SU-DHL-6 (cell line): ENCODE results near the gene PTPRC.

Experiments used
- H2AFZ ChIP-seq: fragments of 200-600 bp; sonication (generic); 2 replicates; pipeline ENCODE4 v1.6.1; 2014; ENCODE audit warnings: low read depth, mild to moderate bottlenecking, moderate library complexity, mixed read lengths, antibody characterized with exemption, low read length; ENCODE audit not compliant: severe bottlenecking
- H3F3A ChIP-seq: fragments of 200-600 bp; shearing (Covaris generic); 2 replicates; pipeline ENCODE4 v1.6.0; 2016; ENCODE audit warnings: antibody characterized with exemption, mild to moderate bottlenecking; ENCODE audit not compliant: insufficient read depth
- H3K27ac ChIP-seq: fragments of 200-600 bp; sonication (generic); 2 replicates; pipeline ENCODE4 v1.5.1; 2016; ENCODE audit warnings: low read depth, mild to moderate bottlenecking, low read length, moderate library complexity, mixed read lengths
- H3K27me3 ChIP-seq: fragments of 200-600 bp; sonication (generic), shearing (Covaris generic); 2 replicates; pipeline ENCODE4 v1.6.0; 2014; ENCODE audit warnings: mild to moderate bottlenecking, low read length
- H3K36me3 ChIP-seq: fragments of 200-600 bp; sonication (generic); 2 replicates; pipeline ENCODE4 v1.6.1; 2014; ENCODE audit warnings: mild to moderate bottlenecking, low read length, mixed read lengths
- H3K4me2 ChIP-seq: fragments of 300-600, 200-600 bp; shearing (Covaris generic), sonication (generic); 2 replicates; pipeline ENCODE4 v1.6.0; 2014; ENCODE audit warnings: low read length, low read depth, mild to moderate bottlenecking; ENCODE audit not compliant: poor library complexity, severe bottlenecking
- H3K4me3 ChIP-seq: fragments of 200-600 bp; sonication (generic); 2 replicates; pipeline ENCODE4 v1.5.1; 2014; ENCODE audit warnings: antibody characterized with exemption, low read length, mild to moderate bottlenecking, mixed read lengths; ENCODE audit not compliant: insufficient read depth, poor library complexity, severe bottlenecking
- H3K79me2 ChIP-seq: fragments of 200-600 bp; sonication (generic); 2 replicates; pipeline ENCODE4 v1.6.1; 2014; ENCODE audit warnings: mild to moderate bottlenecking, low read length, moderate library complexity; ENCODE audit not compliant: insufficient read depth
- H3K9ac ChIP-seq: fragments of 200-600 bp; sonication (generic); 2 replicates; pipeline ENCODE4 v1.7.0; 2014; ENCODE audit warnings: mild to moderate bottlenecking, low read length
- H3K9me2 ChIP-seq: fragments of 200-600 bp; sonication (generic); replicated peaks from 2 replicates; pipeline ENCODE4 v1.6.1; 2014; ENCODE audit warnings: low read length; ENCODE audit not compliant: insufficient read depth
- H3K9me3 ChIP-seq: fragments of 200-600 bp; sonication (generic); 2 replicates; pipeline ENCODE4 v1.6.1; 2014; ENCODE audit warnings: low read length, mixed read lengths; ENCODE audit not compliant: insufficient read depth
- H4K20me1 ChIP-seq: fragments of 200-600 bp; sonication (generic); 2 replicates; pipeline ENCODE4 v1.6.1; 2014; ENCODE audit warnings: low read depth, mild to moderate bottlenecking, antibody characterized with exemption, low read length, moderate library complexity, mixed read lengths
- CTCF ChIP-seq: fragments of 200-600 bp; sonication (generic); IDR thresholded peaks from one replicate; pipeline ENCODE4 v1.5.1; 2017; ENCODE audit warnings: antibody characterized with exemption, mild to moderate bottlenecking, low read length, moderate library complexity; ENCODE audit not compliant: insufficient read depth, poor library complexity, severe bottlenecking
- EZH2phosphoT487 ChIP-seq: fragments of 200-600 bp; sonication (generic), shearing (Covaris generic); conservative IDR thresholded peaks from 2 replicates; pipeline ENCODE4 v1.6.1; 2018; ENCODE audit warnings: mild to moderate bottlenecking, antibody characterized with exemption, low read length, moderate library complexity, mixed read lengths

PTPRC gene

GRCh38 chr1:198729195-198729863 lies 90.5 kb downstream of the PTPRC start:
- TF ChIP-seq EZH2phosphoT487 = no peak
- no peak for TF ChIP-seq CTCF
- Histone ChIP-seq H3K27ac (no peak overlapping the region), H3K4me2 (no peak overlapping the region), H3K36me3 (peaks cover 93% of the 10 kb centered on the region), H4K20me1 (0 out of 2 replicates have a peak, but pooled peaks cover 4% of the 10 kb centered on the region), H3K4me3 (no peak overlapping the region), H3K9ac (no peak overlapping the region), H2AFZ (no peak overlapping the region), H3K79me2 (peaks cover 20% of the 10 kb centered on the region), H3K9me3 (no peaks in the 10 kb centered on the region), H3K27me3 (no peaks in the 10 kb centered on the region), H3F3A (peaks cover 25% of the 10 kb centered on the region; the same call in 1 of the 2 replicates), H3K9me2 (no peaks in the 10 kb centered on the region)

- Histone ChIP-seq H3K9me3 (no peaks in the 10 kb centered on the region), H4K20me1 (no peaks in the 10 kb centered on the region), H3F3A (peaks cover 35% of the 10 kb centered on the region; the same call in 1 of the 2 replicates), H3K27me3 (no peaks in the 10 kb centered on the region), H3K79me2 (0 out of 2 replicates have a peak, but pooled peaks cover 17% of the 10 kb centered on the region), H3K9ac (no peak overlapping the region), H3K27ac (no peak overlapping the region), H3K4me3 (no peak overlapping the region), H3K36me3 (peaks cover 94% of the 10 kb centered on the region), H3K9me2 (no peaks in the 10 kb centered on the region), H3K4me2 (no peak overlapping the region), H2AFZ (no peak overlapping the region)
- no peak for TF ChIP-seq EZH2phosphoT487
- TF ChIP-seq CTCF = no peak
Measured at GRCh38 chr1:198730952-198731351, 92.1 kb downstream of the PTPRC start.

DNA sequence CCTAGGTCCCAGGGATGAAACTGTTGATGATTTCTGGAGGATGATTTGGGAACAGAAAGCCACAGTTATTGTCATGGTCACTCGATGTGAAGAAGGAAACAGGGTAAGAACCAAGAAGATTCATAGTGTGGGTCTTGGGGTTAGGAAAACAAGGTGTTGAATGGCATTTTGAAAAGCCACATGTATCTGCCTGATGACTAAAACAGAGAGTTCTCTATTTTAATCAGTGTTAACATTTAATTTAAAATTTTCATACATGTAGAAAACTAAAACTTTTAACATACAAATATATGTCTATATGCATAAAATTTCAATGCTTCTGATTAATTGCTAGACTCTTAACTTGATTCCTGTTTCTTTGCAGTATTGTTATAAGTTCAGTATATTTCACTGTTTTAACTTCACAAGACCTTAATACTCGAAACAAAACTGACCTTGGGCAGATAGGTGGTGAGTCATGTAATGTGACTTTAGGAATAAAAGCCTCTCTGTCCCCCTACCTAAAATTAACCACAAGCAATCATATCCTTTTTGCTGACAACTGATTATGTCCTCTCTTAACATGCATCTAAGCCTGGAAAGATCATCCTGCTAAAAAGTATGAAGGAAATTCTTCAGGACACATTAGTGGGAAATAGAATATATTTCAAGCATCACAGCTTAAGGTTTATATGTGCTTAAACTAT lies 95.6 kb downstream of the PTPRC start:
- H3K9me3 ChIP-seq = no peaks in the 10 kb centered on the region
- H4K20me1 ChIP-seq = no peaks in the 10 kb centered on the region
- no peak for TF ChIP-seq CTCF
- no peak for TF ChIP-seq EZH2phosphoT487
- no peak overlapping the region for H3K4me3 ChIP-seq
- H3K9me2 ChIP-seq = no peaks in the 10 kb centered on the region
- H3K27ac ChIP-seq = 0 out of 2 replicates have a peak overlapping the region, but pooled peaks have one; percentile 2
- H3K9ac ChIP-seq = no peak overlapping the region
- H3F3A ChIP-seq = peaks cover 42% of the 10 kb centered on the region
- H3K36me3 ChIP-seq = peaks cover 97% of the 10 kb centered on the region
- no peaks in the 10 kb centered on the region for H3K27me3 ChIP-seq
- H3K4me2 ChIP-seq = no peak overlapping the region
- H2AFZ ChIP-seq = no peak overlapping the region
- peaks cover 28% of the 10 kb centered on the region; the same call in 1 of the 2 replicates for H3K79me2 ChIP-seq
